A549 (cell line): Measurements from ENCODE around the gene CERS6. TPM values are rescaled to one million over a fixed set of nuclear protein-coding genes. Genes with fewer than 3 reads are reported as not detected.
A peak's percentile ranks its signal among the peaks of the same experiment; 100 is the strongest.

ENCODE experiments used
- ATAC-seq, 2 experiments: fragments of 200-7000 bp in 1 of 2; fragments of >200 bp in 1 of 2; cut with Nextera tagmentation in 1 of 2; cut with Tn5 transposase in 1 of 2; 3 replicates each; pipeline versions ENCODE4 v1.8.0 to v1.9.1; 2018 to 2020; ENCODE audit warnings: mild to moderate bottlenecking in 1 of 2, moderate library complexity in 1 of 2
- CTCF ChIA-PET: fragments of 300-600 bp; sonication (Branson Sonifier 250); formaldehyde crosslinking; extraction: SDS; loops from one replicate; lab custom pipeline; 2021; ENCODE audit warnings: antibody characterized with exemption, inconsistent platforms; lab: Yijun Ruan, JAX
- POLR2A ChIA-PET: fragments of 350-600 bp; formaldehyde crosslinking; extraction: SDS; loops from one replicate; lab custom pipeline; 2021; ENCODE audit warnings: antibody characterized with exemption, inconsistent platforms; lab: Yijun Ruan, JAX
- DNase-seq, 2 experiments: peaks; one replicate each; pipeline versions ENCODE4 v3.0.0 to v3.0.0-alpha.2; 2011 to 2016; ENCODE audit warnings: low read depth in 1 of 2, low spot score in 1 of 2
- FAIRE-seq: peaks from 2 replicates; lab custom pipeline; 2011; peaks lifted over from hg19 to GRCh38; lab: Jason Lieb, UNC
- H3K27ac ChIP-seq, 2 experiments: fragments of >200 bp; sonication (Bioruptor Twin); formaldehyde crosslinking; 3 replicates each; pipeline ENCODE4 v1.5.1; 2016 to 2017
- H3K4me1 ChIP-seq: fragments of >200 bp; sonication (Bioruptor Twin); formaldehyde crosslinking; 3 replicates; pipeline ENCODE4 v1.6.1; 2016
- H3K4me2 ChIP-seq: fragments of >200 bp; sonication (Bioruptor Twin); formaldehyde crosslinking; 3 replicates; pipeline ENCODE4 v1.6.1; 2016
- H3K4me3 ChIP-seq: fragments of >200 bp; sonication (Bioruptor Twin); formaldehyde crosslinking; 3 replicates; pipeline ENCODE4 v1.5.1; 2016
- H3K9me3 ChIP-seq: fragments of >200 bp; sonication (Bioruptor Twin); formaldehyde crosslinking; 3 replicates; pipeline ENCODE4 v1.6.1; 2016
- CHD4 ChIP-seq: fragments of 200-600 bp; sonication (generic); IDR thresholded peaks from 2 replicates; pipeline ENCODE4 v1.6.1; 2016; ENCODE audit warnings: antibody characterized with exemption, mild to moderate bottlenecking, borderline replicate concordance
- CTCF ChIP-seq: fragments of >200 bp; sonication (Bioruptor Twin); formaldehyde crosslinking; IDR thresholded peaks from 3 replicates; pipeline ENCODE4 v1.5.1; 2016
- E2F6 ChIP-seq: IDR thresholded peaks from 2 replicates; pipeline ENCODE4 v1.6.1; 2012; ENCODE audit warnings: low read depth, borderline replicate concordance
- ESRRA ChIP-seq: fragments of 150-350 bp; IDR thresholded peaks from 2 replicates; pipeline ENCODE4 v1.6.1; 2014; ENCODE audit warnings: mild to moderate bottlenecking, low read length, borderline replicate concordance
- FOSL2 ChIP-seq, 2 experiments: fragments of 450-650 bp in 1 of 2; fragments of >200 bp in 1 of 2; sonication (Bioruptor Twin) in 1 of 2; formaldehyde crosslinking; IDR thresholded peaks; 2 replicates each; pipeline versions ENCODE4 v1.5.0 to v1.6.1; 2016 to 2020; ENCODE audit warnings: mild to moderate bottlenecking in 1 of 2, moderate library complexity in 1 of 2
- GATA3 ChIP-seq: IDR thresholded peaks from 2 replicates; pipeline ENCODE4 v1.6.1; 2012; ENCODE audit warnings: borderline replicate concordance
- HOXA7 ChIP-seq: fragments of 250-450 bp; sonication (Bioruptor Pico); IDR thresholded peaks from 2 replicates; pipeline ENCODE4 v1.5.0; 2020; ENCODE audit warnings: mild to moderate bottlenecking, moderate library complexity
- HOXB13 ChIP-seq: fragments of 250-450 bp; sonication (Bioruptor Pico); IDR thresholded peaks from 2 replicates; pipeline ENCODE4 v1.5.0; 2020; ENCODE audit warnings: low read depth, mild to moderate bottlenecking, moderate library complexity
- HOXB5 ChIP-seq: fragments of 250-450 bp; sonication (Bioruptor Pico); IDR thresholded peaks from 2 replicates; pipeline ENCODE4 v1.5.0; 2020; ENCODE audit warnings: mild to moderate bottlenecking, moderate library complexity
- KDM5A ChIP-seq: fragments of 200-600 bp; sonication (generic); IDR thresholded peaks from 2 replicates; pipeline ENCODE4 v1.6.1; 2016; ENCODE audit warnings: antibody characterized with exemption, mild to moderate bottlenecking
- MAFK ChIP-seq: fragments of 450-650 bp; IDR thresholded peaks from 2 replicates; pipeline ENCODE4 v1.6.1; 2014; ENCODE audit not compliant: partially characterized antibody
- MAZ ChIP-seq: fragments of 150-350 bp; IDR thresholded peaks from 2 replicates; pipeline ENCODE4 v1.6.1; 2014; ENCODE audit warnings: antibody characterized with exemption, low read depth, low read length, borderline replicate concordance
- MYC ChIP-seq: IDR thresholded peaks from 2 replicates; pipeline ENCODE4 v1.6.1; 2012; ENCODE audit warnings: mild to moderate bottlenecking, inconsistent platforms, low read length, improper control_type of control experiment, borderline replicate concordance
- PHF8 ChIP-seq: fragments of 200-600 bp; sonication (generic); IDR thresholded peaks from 2 replicates; pipeline ENCODE4 v1.6.1; 2016; ENCODE audit warnings: low read depth, mild to moderate bottlenecking, antibody characterized with exemption, moderate library complexity, borderline replicate concordance
- RARB ChIP-seq: fragments of 250-450 bp; sonication (Bioruptor Pico); IDR thresholded peaks from 2 replicates; pipeline ENCODE4 v1.8.0; 2021; ENCODE audit warnings: mild to moderate bottlenecking, moderate library complexity
- RCOR1 ChIP-seq: fragments of 150-350 bp; IDR thresholded peaks from 2 replicates; pipeline ENCODE4 v1.6.1; 2014; ENCODE audit warnings: antibody characterized with exemption, low read length, low read depth
- RFX5 ChIP-seq: fragments of 450-650 bp; IDR thresholded peaks from 2 replicates; pipeline ENCODE4 v1.7.1; 2014; ENCODE audit warnings: antibody characterized with exemption, mild to moderate bottlenecking, moderate library complexity
- RNF2 ChIP-seq: fragments of 200-600 bp; sonication (generic); IDR thresholded peaks from 2 replicates; pipeline ENCODE4 v1.6.1; 2016; ENCODE audit warnings: low read depth, mild to moderate bottlenecking, antibody characterized with exemption, moderate library complexity, borderline replicate concordance
- TFCP2L1 ChIP-seq: fragments of 250-450 bp; sonication (Bioruptor Pico); IDR thresholded peaks from 2 replicates; pipeline ENCODE4 v1.5.0; 2021; ENCODE audit warnings: mild to moderate bottlenecking
- ZFP36 ChIP-seq: fragments of 450-650 bp; IDR thresholded peaks from 2 replicates; pipeline ENCODE4 v1.6.1; 2014; ENCODE audit warnings: borderline replicate concordance; ENCODE audit not compliant: partially characterized antibody
- WGBS: methylation state at CpG from one replicate; pipeline ENCODE4 v1.1.6; 2017; ENCODE audit errors: missing lambda C conversion rate; 5-methylcytosine and 5-hydroxymethylcytosine counted together
- polyA plus RNA-seq, 4 experiments: library from polyadenylated mRNA; depleted of rRNA in 3 of 4; stranded (reverse); fragments of >200 nt; fragmentation: RNase III in 1 of 4; extraction: RNeasy Plus Mini Kit Qiagen cat#74134 plus additional on column Dnase treatment in 1 of 4; gene quantifications; 2 replicates in 3 of 4; 3 replicates in 1 of 4; pipeline ENCODE4 v1.2.3, GENCODE V29; 2011 to 2017

Gene CERS6
- polyA plus RNA-seq, 2 of the 4 experiments (the other 2 are of a cell fraction): 12.0 to 16.9 TPM

DNA sequence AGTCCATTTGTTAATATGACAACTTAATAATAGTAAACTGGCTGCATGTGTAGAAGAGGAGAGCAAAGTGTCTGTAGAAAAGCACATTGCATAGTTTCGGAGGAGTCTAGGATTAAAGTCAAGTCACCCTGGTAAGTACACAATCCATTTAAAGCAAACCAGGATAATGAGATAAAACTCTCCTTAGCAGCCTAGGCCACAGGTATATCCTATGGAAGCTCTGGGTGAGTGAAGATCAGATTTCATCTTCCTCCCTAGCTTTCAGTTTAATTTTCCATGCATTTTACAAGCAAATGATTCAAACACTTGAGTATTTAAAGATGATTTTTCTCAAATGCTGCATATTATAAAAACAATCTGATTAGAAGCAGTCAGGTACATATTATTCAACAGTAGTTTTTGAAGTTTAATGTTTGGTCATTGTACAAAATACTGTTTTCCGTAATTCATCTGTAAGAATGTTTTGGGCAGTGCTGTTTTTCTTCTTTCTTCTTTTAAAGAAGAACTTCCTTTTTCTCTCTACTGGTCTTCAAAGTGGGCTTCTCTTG lies 10.2 kb downstream of the CERS6 start:
- DNase-seq: no peak
- CTCF ChIA-PET: no interaction called here
- peak overlapping the region; percentile 46 for H3K4me2 ChIP-seq
- peaks cover 30% of the 10 kb centered on the region for H3K4me1 ChIP-seq
- ATAC-seq: peak in 1 of 2 experiments; percentile 52; a peak in 3 of 6 replicates
- H3K4me3 ChIP-seq: no peak overlapping the region
- no peak overlapping the region for H3K27ac ChIP-seq
- no peak for TF ChIP-seq TFCP2L1 (CRISPR knock-in tag)
- POLR2A ChIA-PET: no interaction called here
- WGBS: 68% methylated on average over 2 of the region's 2 CpGs
- no peaks in the 10 kb centered on the region for H3K9me3 ChIP-seq
- no peak for FAIRE-seq

DNA sequence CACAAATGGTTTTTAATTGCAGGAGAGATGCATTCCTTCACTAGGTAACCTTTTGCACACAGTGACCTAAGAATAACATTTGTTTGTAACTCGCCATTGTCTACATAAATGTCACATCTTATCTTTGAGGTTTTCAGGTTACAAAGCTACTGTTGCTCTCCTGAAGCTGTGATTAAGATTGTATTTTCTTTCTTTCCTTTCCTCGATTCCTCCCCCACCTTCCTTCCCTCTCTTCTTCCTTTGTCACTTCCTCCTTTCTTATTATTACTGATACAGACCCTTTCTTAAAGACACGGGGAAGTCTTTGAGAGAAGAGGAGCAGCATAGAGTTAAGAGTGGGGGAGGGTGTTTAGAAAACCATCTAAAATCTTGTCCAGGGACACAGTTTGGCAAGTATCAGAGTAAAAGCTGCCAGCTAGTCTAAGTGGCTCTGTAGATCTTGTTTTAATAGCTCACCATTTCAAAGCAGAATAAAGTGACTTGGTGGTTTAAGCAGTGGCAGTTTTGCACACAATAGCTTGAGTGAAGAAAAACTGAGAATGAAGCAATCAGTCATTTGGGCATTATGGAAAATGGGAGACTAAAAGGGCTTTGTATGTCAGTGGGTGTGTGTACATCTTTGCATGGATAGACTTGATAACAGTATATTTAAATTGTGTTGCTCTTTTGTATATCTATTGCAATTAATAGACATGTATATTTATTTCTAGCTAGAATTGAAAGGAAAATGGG lies 10.9 kb downstream of the CERS6 start:
- 13% methylated on average over 3 of the region's 3 CpGs for WGBS
- ChIA-PET POLR2A (no interaction called here), CTCF (no interaction called here)
- ATAC-seq: peak in 1 of 2 experiments; percentile 27; a peak in 3 of 6 replicates
- Histone ChIP-seq H3K4me3 (no peak overlapping the region), H3K9me3 (no peaks in the 10 kb centered on the region), H3K27ac (no peak overlapping the region), H3K4me2 (peak overlapping the region; percentile 46), H3K4me1 (peaks cover 23% of the 10 kb centered on the region)
- TF ChIP-seq MYC: no peak
- no peak for TF ChIP-seq HOXB13
- no peak for TF ChIP-seq KDM5A
- no peak for TF ChIP-seq MAZ
- no peak for DNase-seq
- no peak for FAIRE-seq

- TF ChIP-seq ESRRA (no peak), HOXA7 (no peak)
- no peak overlapping the region for H3K4me3 ChIP-seq
- ATAC-seq (no peak), DNase-seq (no peak), FAIRE-seq (no peak)
- no peaks in the 10 kb centered on the region for H3K9me3 ChIP-seq
- 81% methylated on average over 2 of the region's 2 CpGs for WGBS
- no peak overlapping the region for H3K27ac ChIP-seq
- CTCF ChIA-PET: no interaction called here
- no peak overlapping the region; the same call in 2 of the 3 replicates for H3K4me2 ChIP-seq
- POLR2A ChIA-PET: no interaction called here
- peaks cover 23% of the 10 kb centered on the region for H3K4me1 ChIP-seq
Measured at GRCh38 chr2:168467729-168468128, 11.7 kb downstream of the CERS6 start.

GRCh38 chr2:168468354-168468753 lies 12.3 kb downstream of the CERS6 start:
- ChIA-PET CTCF (interaction anchor here (0.7 kb wide), 1 partner anchor 21 kb away, joined by 3 read pairs; no protein-coding TSS in a partner anchor), POLR2A (no interaction called here)
- Histone ChIP-seq H3K27ac (no peak overlapping the region), H3K4me3 (no peak overlapping the region), H3K4me2 (no peak overlapping the region), H3K9me3 (no peaks in the 10 kb centered on the region), H3K4me1 (peaks cover 23% of the 10 kb centered on the region)
- no peak for TF ChIP-seq CHD4
- TF ChIP-seq RFX5: no peak
- TF ChIP-seq MAFK: no peak
- TF ChIP-seq RARB (CRISPR knock-in tag): no peak
- no peak for TF ChIP-seq CTCF
- no peak for TF ChIP-seq ESRRA
- TF ChIP-seq E2F6: no peak
- TF ChIP-seq ZFP36: no peak
- no peak for TF ChIP-seq GATA3
- TF ChIP-seq PHF8: no peak
- no peak for TF ChIP-seq RNF2
- no peak for TF ChIP-seq FOSL2 (IDR thresholded peaks at IDR 0.05)
- TF ChIP-seq FOSL2 (CRISPR knock-in tag; IDR thresholded peaks at IDR 0.05): no peak
- no peak for TF ChIP-seq RCOR1
- TF ChIP-seq HOXB5: no peak
- no peak for ATAC-seq
- no peak for DNase-seq
- FAIRE-seq: no peak
